ENCODE results near the gene ANKS1B. TPM values are rescaled to one million over a fixed set of nuclear protein-coding genes. Genes with fewer than 3 reads are reported as not detected.

ANKS1B gene
- total and polyA plus RNA-seq, 4 experiments from 2014 or later: 0.28 to 0.55 TPM; not detected in 2

- H3K36me3 Mint-ChIP-seq: no peaks in the 10 kb centered on the region
- Histone ChIP-seq H3K4me1 (ENCODE audit: insufficient read depth, low read length) (no peaks in the 10 kb centered on the region), H3K27ac (ENCODE audit: low read depth, low read length) (no peak overlapping the region), H3K4me3 (ENCODE audit: low read length in 2 of 2) (no peak overlapping the region), H3K9me3 (ENCODE audit: control insufficient read depth in 1 of 2, low read length in 2 of 2) (no peaks in the 10 kb centered on the region), H3K36me3 (ENCODE audit: insufficient read depth, low read length) (no peaks in the 10 kb centered on the region), H3K27me3 (ENCODE audit: insufficient read depth, low read length) (no peaks in the 10 kb centered on the region)
- DNase-seq: no peak
- H3K4me1 Mint-ChIP-seq: no peaks in the 10 kb centered on the region
- ChIA-PET POLR2A (ENCODE audit: partially characterized antibody) (no interaction called here), CTCF (ENCODE audit: partially characterized antibody) (no interaction called here)
- intact Hi-C loops (cut with micrococcal nuclease): no loop called here
- no peaks in the 10 kb centered on the region for H3K27me3 Mint-ChIP-seq
- no peak overlapping the region for H3K4me3 Mint-ChIP-seq
- no peak overlapping the region for H3K27ac Mint-ChIP-seq
- H3K9me3 Mint-ChIP-seq: peaks cover 0 to 5% (median 0%) of the 10 kb centered on the region in 8 donors
These were observed 853.0 kb downstream of the ANKS1B start for GRCh38 chr12:99131751-99132199.

GRCh38 chr12:99130808-99131553 lies 853.8 kb downstream of the ANKS1B start:
- no peaks in the 10 kb centered on the region for H3K27me3 Mint-ChIP-seq
- no peak overlapping the region for H3K4me3 Mint-ChIP-seq
- H3K27me3 ChIP-seq (ENCODE audit: insufficient read depth, low read length): no peaks in the 10 kb centered on the region
- H3K4me1 Mint-ChIP-seq: no peaks in the 10 kb centered on the region
- no peak overlapping the region for H3K27ac Mint-ChIP-seq
- DNase-seq: no peak
- intact Hi-C loops (cut with micrococcal nuclease): no loop called here
- H3K27ac ChIP-seq (ENCODE audit: low read depth, low read length): no peak overlapping the region
- no peaks in the 10 kb centered on the region for H3K9me3 ChIP-seq (ENCODE audit: control insufficient read depth in 1 of 2, low read length in 2 of 2)
- no peaks in the 10 kb centered on the region for H3K36me3 Mint-ChIP-seq
- no peak overlapping the region for H3K4me3 ChIP-seq (ENCODE audit: low read length in 2 of 2)
- H3K36me3 ChIP-seq (ENCODE audit: insufficient read depth, low read length): no peaks in the 10 kb centered on the region
- CTCF ChIA-PET (ENCODE audit: partially characterized antibody): no interaction called here
- no peaks in the 10 kb centered on the region for H3K4me1 ChIP-seq (ENCODE audit: insufficient read depth, low read length)
- peaks cover 0 to 4% (median 0%) of the 10 kb centered on the region in 8 donors for H3K9me3 Mint-ChIP-seq
- POLR2A ChIA-PET (ENCODE audit: partially characterized antibody): no interaction called here

GRCh38 chr12:99128246-99128802 lies 856.4 kb downstream of the ANKS1B start:
- Mint-ChIP-seq H3K27me3 (no peaks in the 10 kb centered on the region), H3K9me3 (peaks cover 0 to 4% (median 0%) of the 10 kb centered on the region in 8 donors), H3K4me3 (no peak overlapping the region), H3K36me3 (no peaks in the 10 kb centered on the region), H3K4me1 (no peaks in the 10 kb centered on the region), H3K27ac (no peak overlapping the region)
- intact Hi-C loops (cut with micrococcal nuclease): no loop called here
- Histone ChIP-seq H3K27ac (ENCODE audit: low read depth, low read length) (no peak overlapping the region), H3K27me3 (ENCODE audit: insufficient read depth, low read length) (no peaks in the 10 kb centered on the region), H3K9me3 (ENCODE audit: control insufficient read depth in 1 of 2, low read length in 2 of 2) (no peaks in the 10 kb centered on the region), H3K36me3 (ENCODE audit: insufficient read depth, low read length) (no peaks in the 10 kb centered on the region), H3K4me3 (ENCODE audit: low read length in 2 of 2) (no peak overlapping the region), H3K4me1 (ENCODE audit: insufficient read depth, low read length) (no peaks in the 10 kb centered on the region)
- ChIA-PET CTCF (ENCODE audit: partially characterized antibody) (no interaction called here), POLR2A (ENCODE audit: partially characterized antibody) (no interaction called here)
- no peak for DNase-seq

DNA sequence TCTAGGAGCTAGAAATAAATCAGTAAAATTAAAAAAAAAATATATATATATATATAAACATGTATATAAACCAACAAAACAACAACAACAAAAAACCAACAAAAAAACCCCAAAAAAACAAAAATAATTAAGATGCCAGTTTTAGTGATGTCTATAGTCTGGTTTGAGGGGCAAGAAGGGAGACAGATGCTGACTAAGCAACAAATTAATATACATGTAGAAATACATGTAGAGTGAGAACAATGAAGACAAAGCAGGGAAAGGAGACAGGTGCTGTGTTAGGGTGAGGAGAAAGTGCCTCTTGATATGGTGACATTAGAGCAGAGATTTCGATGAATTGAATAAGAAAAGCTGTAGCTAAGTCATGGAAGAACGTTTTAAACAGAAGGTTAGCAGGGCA lies 861.8 kb downstream of the ANKS1B start:
- Histone ChIP-seq H3K4me3 (ENCODE audit: low read length in 2 of 2) (no peak overlapping the region), H3K27me3 (ENCODE audit: insufficient read depth, low read length) (no peaks in the 10 kb centered on the region), H3K9me3 (ENCODE audit: control insufficient read depth in 1 of 2, low read length in 2 of 2) (no peaks in the 10 kb centered on the region), H3K36me3 (ENCODE audit: insufficient read depth, low read length) (no peaks in the 10 kb centered on the region), H3K4me1 (ENCODE audit: insufficient read depth, low read length) (no peaks in the 10 kb centered on the region), H3K27ac (ENCODE audit: low read depth, low read length) (no peak overlapping the region)
- no peaks in the 10 kb centered on the region for H3K9me3 Mint-ChIP-seq
- no peak for DNase-seq
- ChIA-PET CTCF (ENCODE audit: partially characterized antibody) (no interaction called here), POLR2A (ENCODE audit: partially characterized antibody) (no interaction called here)
- H3K4me3 Mint-ChIP-seq: no peak overlapping the region
- no peaks in the 10 kb centered on the region for H3K36me3 Mint-ChIP-seq
- H3K4me1 Mint-ChIP-seq: no peaks in the 10 kb centered on the region
- H3K27me3 Mint-ChIP-seq: no peaks in the 10 kb centered on the region
- intact Hi-C loops (cut with micrococcal nuclease): no loop called here
- H3K27ac Mint-ChIP-seq: no peak overlapping the region

GRCh38 chr12:99122496-99122895 lies 862.2 kb downstream of the ANKS1B start:
- POLR2A ChIA-PET (ENCODE audit: partially characterized antibody): no interaction called here
- CTCF ChIA-PET (ENCODE audit: partially characterized antibody): no interaction called here
- no peaks in the 10 kb centered on the region for H3K36me3 Mint-ChIP-seq
- no peak overlapping the region for H3K4me3 ChIP-seq (ENCODE audit: low read length in 2 of 2)
- H3K27ac ChIP-seq (ENCODE audit: low read depth, low read length): no peak overlapping the region
- no peaks in the 10 kb centered on the region for H3K36me3 ChIP-seq (ENCODE audit: insufficient read depth, low read length)
- no peaks in the 10 kb centered on the region for H3K27me3 Mint-ChIP-seq
- DNase-seq: no peak
- H3K4me1 Mint-ChIP-seq: no peaks in the 10 kb centered on the region
- intact Hi-C loops (cut with micrococcal nuclease): no loop called here
- H3K27me3 ChIP-seq (ENCODE audit: insufficient read depth, low read length): no peaks in the 10 kb centered on the region
- H3K4me3 Mint-ChIP-seq: no peak overlapping the region
- H3K4me1 ChIP-seq (ENCODE audit: insufficient read depth, low read length): no peaks in the 10 kb centered on the region
- no peaks in the 10 kb centered on the region for H3K9me3 Mint-ChIP-seq
- H3K27ac Mint-ChIP-seq: no peak overlapping the region
- H3K9me3 ChIP-seq (ENCODE audit: control insufficient read depth in 1 of 2, low read length in 2 of 2): no peaks in the 10 kb centered on the region

- Histone ChIP-seq H3K27me3 (ENCODE audit: insufficient read depth, low read length) (no peaks in the 10 kb centered on the region), H3K4me1 (ENCODE audit: insufficient read depth, low read length) (no peaks in the 10 kb centered on the region), H3K4me3 (ENCODE audit: low read length in 2 of 2) (no peak overlapping the region), H3K9me3 (ENCODE audit: control insufficient read depth in 1 of 2, low read length in 2 of 2) (no peaks in the 10 kb centered on the region), H3K27ac (ENCODE audit: low read depth, low read length) (no peak overlapping the region), H3K36me3 (ENCODE audit: insufficient read depth, low read length) (no peaks in the 10 kb centered on the region)
- ChIA-PET POLR2A (ENCODE audit: partially characterized antibody) (no interaction called here), CTCF (ENCODE audit: partially characterized antibody) (no interaction called here)
- Mint-ChIP-seq H3K9me3 (no peaks in the 10 kb centered on the region), H3K4me1 (no peaks in the 10 kb centered on the region), H3K36me3 (no peaks in the 10 kb centered on the region), H3K27me3 (no peaks in the 10 kb centered on the region), H3K27ac (no peak overlapping the region), H3K4me3 (no peak overlapping the region)
- intact Hi-C loops (cut with micrococcal nuclease): no loop called here
- DNase-seq: no peak
These were observed 863.2 kb downstream of the ANKS1B start for GRCh38 chr12:99121546-99121945.

DNA sequence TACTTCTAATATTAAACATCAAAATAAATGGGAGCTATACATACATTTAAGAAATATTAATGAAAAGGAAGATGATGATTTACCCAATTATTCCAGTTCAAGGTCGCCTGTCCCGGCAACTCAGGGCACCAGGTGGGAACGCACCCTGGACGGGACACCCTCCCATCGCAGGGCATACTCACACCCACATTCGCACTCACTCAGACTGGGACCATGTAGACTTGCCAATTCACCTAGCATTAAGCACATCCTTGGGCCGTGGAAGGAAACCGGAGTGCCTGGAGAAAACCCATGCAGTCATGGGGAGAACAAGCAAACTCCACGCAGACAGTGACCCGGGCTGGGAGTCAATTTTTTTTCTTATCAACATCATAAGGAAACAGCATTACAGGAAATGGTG lies 864.8 kb downstream of the ANKS1B start:
- Histone ChIP-seq H3K27ac (ENCODE audit: low read depth, low read length) (no peak overlapping the region), H3K9me3 (ENCODE audit: control insufficient read depth in 1 of 2, low read length in 2 of 2) (no peaks in the 10 kb centered on the region), H3K4me3 (ENCODE audit: low read length in 2 of 2) (no peak overlapping the region), H3K4me1 (ENCODE audit: insufficient read depth, low read length) (no peaks in the 10 kb centered on the region), H3K27me3 (ENCODE audit: insufficient read depth, low read length) (no peaks in the 10 kb centered on the region), H3K36me3 (ENCODE audit: insufficient read depth, low read length) (no peaks in the 10 kb centered on the region)
- H3K27ac Mint-ChIP-seq: no peak overlapping the region
- H3K36me3 Mint-ChIP-seq: no peaks in the 10 kb centered on the region
- intact Hi-C loops (cut with micrococcal nuclease): no loop called here
- ChIA-PET CTCF (ENCODE audit: partially characterized antibody) (no interaction called here), POLR2A (ENCODE audit: partially characterized antibody) (no interaction called here)
- H3K4me1 Mint-ChIP-seq: no peaks in the 10 kb centered on the region
- peaks cover 0 to 1% of the 10 kb centered on the region in 2 donors for H3K27me3 Mint-ChIP-seq
- H3K4me3 Mint-ChIP-seq: no peak overlapping the region
- DNase-seq: no peak
- H3K9me3 Mint-ChIP-seq: no peaks in the 10 kb centered on the region

Data from CD4-positive, alpha-beta memory T cell (primary cell).